CMK (cell line): ENCODE results near the gene MLXIP.
A peak's percentile ranks its signal among the peaks of the same experiment; 100 is the strongest.
"Not testable (repeated sequence)": the region's sequence is repeated elsewhere in the genome, so short reads cannot be mapped to it uniquely, and the experiment has no call there.

Experiments
- DNase-seq: peaks from one replicate; pipeline ENCODE4 v3.0.0-alpha.2; 2010; ENCODE audit warnings: low read depth

Gene MLXIP

GRCh38 chr12:122096591-122097149, 18.1 kb downstream of the MLXIP start:
- no peak for DNase-seq

GRCh38 chr12:122097584-122097926, 19.0 kb downstream of the MLXIP start:
- DNase-seq, result no peak

GRCh38 chr12:122097927-122098756, 19.6 kb downstream of the MLXIP start:
- DNase-seq, result peak; percentile 75

- DNase-seq, result no peak
Measured at GRCh38 chr12:122099280-122099749, 20.8 kb downstream of the MLXIP start.

- DNase-seq, result no peak
Measured at GRCh38 chr12:122099856-122100255, 21.3 kb downstream of the MLXIP start.

GRCh38 chr12:122100568-122100967, 22.0 kb downstream of the MLXIP start:
- no peak for DNase-seq

- no peak for DNase-seq
Measured at GRCh38 chr12:122102331-122102730, 23.8 kb downstream of the MLXIP start.

DNA sequence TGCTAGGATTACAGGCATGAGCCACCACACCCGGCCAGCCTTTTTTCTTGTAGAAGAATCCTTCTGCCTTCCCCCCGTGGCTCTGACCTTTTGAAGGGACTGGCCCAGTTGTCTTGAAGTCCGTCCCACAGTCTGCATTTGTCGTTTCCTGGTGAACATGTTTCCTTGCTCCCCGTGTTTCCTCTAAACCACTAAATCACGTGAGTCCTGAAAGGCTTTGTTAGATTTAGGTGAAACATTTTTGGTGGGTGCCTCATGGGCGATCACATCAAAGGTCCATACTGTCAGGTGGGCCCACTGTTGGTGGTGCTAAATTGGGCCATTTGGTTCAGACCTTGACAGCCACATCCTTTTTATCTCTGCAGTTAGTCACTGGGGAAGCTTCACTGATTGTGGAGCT, 26.3 kb downstream of the MLXIP start:
- no peak for DNase-seq

- not testable (repeated sequence) for DNase-seq
Measured at GRCh38 chr12:122105496-122105895, 26.9 kb downstream of the MLXIP start.

- no peak for DNase-seq
Measured at GRCh38 chr12:122106843-122107242, 28.3 kb downstream of the MLXIP start.

- DNase-seq, result no peak
Measured at GRCh38 chr12:122107261-122107660, 28.7 kb downstream of the MLXIP start.

DNA sequence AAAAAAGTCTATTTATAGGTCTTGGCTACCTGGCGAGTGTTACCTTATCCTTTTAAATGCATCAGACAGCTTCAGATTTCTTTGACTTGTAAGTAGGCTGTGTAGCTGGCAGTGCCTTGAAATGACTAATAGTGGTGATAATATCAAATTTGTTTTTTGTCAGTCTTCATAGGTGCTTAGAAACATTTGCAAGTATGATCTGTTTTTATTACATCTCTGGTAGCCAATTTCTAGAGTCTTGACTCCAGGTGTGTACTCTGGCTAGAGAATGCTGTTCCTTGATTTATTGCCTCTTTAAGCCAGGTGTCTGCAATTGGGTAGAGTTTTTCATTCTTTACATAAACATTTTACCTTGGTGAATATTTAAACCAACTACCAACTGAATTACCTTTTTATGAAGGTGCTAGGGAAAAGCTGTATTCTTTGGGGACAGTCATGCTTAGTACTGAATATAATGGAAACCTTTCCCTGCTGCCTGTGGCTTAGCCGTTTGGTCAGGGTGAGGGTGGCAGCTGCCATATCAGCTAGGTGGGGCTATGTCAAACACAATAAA, 32.6 kb downstream of the MLXIP start:
- no peak for DNase-seq

DNA sequence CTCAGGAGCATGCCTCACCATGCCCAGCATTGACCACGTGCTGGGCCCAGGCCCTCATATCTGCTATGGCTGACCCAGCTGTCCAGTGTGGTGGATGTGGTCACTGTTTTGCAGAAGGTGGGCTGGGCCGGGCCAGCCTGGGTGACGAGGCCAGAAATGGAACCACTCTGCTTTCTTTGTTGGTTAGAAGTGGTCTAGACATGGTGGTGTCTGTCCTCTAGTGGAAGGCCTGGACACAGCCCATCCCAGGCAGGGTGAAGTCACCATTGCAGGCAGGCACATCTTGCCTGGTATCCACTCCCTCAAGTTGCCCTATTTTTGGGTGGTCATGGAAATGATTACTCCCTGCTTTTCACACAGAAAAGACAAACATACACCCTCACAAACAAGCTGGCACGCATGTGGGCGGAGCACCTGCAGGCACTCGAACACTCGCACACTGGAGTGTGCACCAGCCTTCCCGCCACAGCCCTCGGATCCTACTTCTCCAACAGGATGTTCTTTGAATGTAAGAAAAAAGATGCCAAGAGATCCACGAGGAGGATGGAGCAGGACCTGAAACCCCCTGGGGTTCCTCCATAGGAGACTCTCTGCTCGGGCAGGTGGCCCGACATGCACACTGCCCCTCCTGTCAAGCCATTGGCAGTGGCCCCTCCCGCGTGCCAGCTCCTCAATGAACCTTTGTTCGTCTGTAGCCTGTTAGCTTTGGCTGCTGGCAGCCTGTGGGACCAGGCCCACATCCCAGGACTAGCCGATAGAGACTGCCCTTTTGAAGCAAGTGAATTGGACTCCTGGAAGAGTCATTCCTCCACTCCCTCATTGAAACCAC, 38.4 kb downstream of the MLXIP start:
- DNase-seq, result no peak

- DNase-seq, result no peak
Measured at GRCh38 chr12:122117979-122118378, 39.4 kb downstream of the MLXIP start.

DNA sequence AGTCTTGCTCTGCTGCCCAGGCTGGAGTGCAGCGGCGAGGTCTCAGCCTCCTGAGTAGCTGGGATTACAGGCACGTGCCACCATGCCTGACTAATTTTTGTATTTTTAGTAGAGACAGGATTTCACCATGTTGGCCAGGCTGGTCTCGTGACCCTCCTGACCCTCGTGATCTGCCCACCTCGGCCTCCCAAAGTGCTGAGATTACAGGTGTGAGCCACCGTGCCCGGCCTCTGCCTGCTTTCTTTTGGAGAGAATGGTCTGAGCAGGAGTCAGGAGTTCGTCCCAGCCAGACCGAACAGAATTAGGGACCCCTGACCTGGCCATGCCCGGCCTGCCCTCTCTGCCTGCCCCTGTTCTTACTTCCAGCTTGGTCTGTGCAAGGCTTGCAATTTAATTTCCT, 42.8 kb downstream of the MLXIP start:
- not testable (repeated sequence) for DNase-seq

- DNase-seq, result no peak
Measured at GRCh38 chr12:122121745-122122144, 43.2 kb downstream of the MLXIP start.

- peak; percentile 35 for DNase-seq
Measured at GRCh38 chr12:122123051-122123760, 44.6 kb downstream of the MLXIP start.

- no peak for DNase-seq
Measured at GRCh38 chr12:122123761-122124145, 45.2 kb downstream of the MLXIP start.

- DNase-seq, result no peak
Measured at GRCh38 chr12:122124370-122124769, 45.8 kb downstream of the MLXIP start.

GRCh38 chr12:122125452-122126341, 47.1 kb downstream of the MLXIP start:
- DNase-seq, result no peak

DNA sequence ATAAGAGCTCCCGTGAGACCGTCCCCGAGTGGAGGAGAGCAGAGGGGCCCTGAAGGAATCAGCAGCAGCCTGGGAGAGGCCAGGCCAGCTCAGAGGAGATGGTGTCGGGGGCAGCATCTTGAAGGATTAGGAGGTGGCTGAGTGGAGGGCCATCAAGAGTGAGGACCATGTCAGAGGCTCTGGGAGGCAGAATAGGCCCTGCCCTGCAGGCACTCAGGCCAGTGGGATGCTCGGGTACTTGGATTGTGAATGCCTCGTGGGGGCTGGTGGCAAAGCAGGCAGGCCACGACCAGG, 47.7 kb downstream of the MLXIP start:
- DNase-seq, result no peak
